WI38 (cell line): ENCODE data around the gene DDX51.

ENCODE experiments used
- H3K4me3 ChIP-seq: 2 replicates; pipeline ENCODE4 v1.5.1; 2011; ENCODE audit warnings: low read depth, mild to moderate bottlenecking, control low read depth, low read length
- CTCF ChIP-seq: IDR thresholded peaks from 2 replicates; pipeline ENCODE4 v1.5.1; 2012; ENCODE audit warnings: low read depth, mild to moderate bottlenecking, control low read depth, low read length

The DDX51 gene

GRCh38 chr12:132131229-132131628 is 12.9 kb downstream of the DDX51 start:
- TF ChIP-seq CTCF: no peak
- H3K4me3 ChIP-seq: no peak overlapping the region

- TF ChIP-seq CTCF: no peak
- H3K4me3 ChIP-seq: no peak overlapping the region
Observed at GRCh38 chr12:132130690-132131089, 13.4 kb downstream of the DDX51 start.

GRCh38 chr12:132129007-132129406 is 15.1 kb downstream of the DDX51 start:
- no peak for TF ChIP-seq CTCF
- H3K4me3 ChIP-seq: no peak overlapping the region

GRCh38 chr12:132127041-132127440 is 17.1 kb downstream of the DDX51 start:
- no peak for TF ChIP-seq CTCF
- no peak overlapping the region for H3K4me3 ChIP-seq

- no peak for TF ChIP-seq CTCF
Observed at GRCh38 chr12:132125736-132126135, 18.4 kb downstream of the DDX51 start.

GRCh38 chr12:132124766-132125425 is 19.2 kb downstream of the DDX51 start:
- TF ChIP-seq CTCF: no peak
- H3K4me3 ChIP-seq: no peak overlapping the region

More at GRCh38 chr12:132125736-132126135, 18.4 kb downstream of the DDX51 start:
- H3K4me3 ChIP-seq: no peak overlapping the region

GRCh38 chr12:132123970-132124765 is 20.0 kb downstream of the DDX51 start:
- TF ChIP-seq CTCF: no peak
- H3K4me3 ChIP-seq: no peak overlapping the region
